T-helper 2 cell (primary cell): ENCODE results near the gene LIN28B.
"Not testable (repeated sequence)": the region's sequence is repeated elsewhere in the genome, so short reads cannot be mapped to it uniquely, and the experiment has no call there.

Experiments used
- DNase-seq, 5 experiments: peaks; one replicate each; pipeline versions ENCODE4 v3.0.0 to v3.0.0-alpha.2; 2012 to 2022

The LIN28B gene

GRCh38 chr6:104955927-104956730 lies 778 bp upstream of the LIN28B start:
- no peak for DNase-seq

GRCh38 chr6:104957301-104958177 lies 632 bp downstream of the LIN28B start:
- DNase-seq: no peak

- DNase-seq: no peak
Measured at GRCh38 chr6:104958178-104959025, 1.5 kb downstream of the LIN28B start.

GRCh38 chr6:104959026-104959858 lies 2.3 kb downstream of the LIN28B start:
- no peak for DNase-seq

- no peak for DNase-seq
Measured at GRCh38 chr6:104969108-104969507, 12.2 kb downstream of the LIN28B start.

- no peak for DNase-seq
Measured at GRCh38 chr6:104969785-104970581, 13.1 kb downstream of the LIN28B start.

- no peak for DNase-seq
Measured at GRCh38 chr6:104973404-104973803, 16.5 kb downstream of the LIN28B start.

- no peak for DNase-seq
Measured at GRCh38 chr6:104983296-104983695, 26.4 kb downstream of the LIN28B start.

GRCh38 chr6:104983776-104984175 lies 26.9 kb downstream of the LIN28B start:
- DNase-seq: no peak

- DNase-seq: no peak
Measured at GRCh38 chr6:104984831-104985230, 27.9 kb downstream of the LIN28B start.

GRCh38 chr6:104985875-104986274 lies 29.0 kb downstream of the LIN28B start:
- DNase-seq: not testable (repeated sequence)

GRCh38 chr6:104986625-104987024 lies 29.7 kb downstream of the LIN28B start:
- no peak for DNase-seq

GRCh38 chr6:104987218-104987617 lies 30.3 kb downstream of the LIN28B start:
- DNase-seq: no peak

- no peak for DNase-seq
Measured at GRCh38 chr6:104990085-104990484, 33.2 kb downstream of the LIN28B start.

- not testable (repeated sequence) for DNase-seq
Measured at GRCh38 chr6:104991062-104991461, 34.2 kb downstream of the LIN28B start.

- DNase-seq: not testable (repeated sequence)
Measured at GRCh38 chr6:104993576-104993975, 36.7 kb downstream of the LIN28B start.

GRCh38 chr6:104995989-104996617 lies 39.2 kb downstream of the LIN28B start:
- DNase-seq: no peak

GRCh38 chr6:105001063-105001462 lies 44.2 kb downstream of the LIN28B start:
- no peak for DNase-seq

GRCh38 chr6:105001906-105002305 lies 45.0 kb downstream of the LIN28B start:
- DNase-seq: no peak

- DNase-seq: no peak
Measured at GRCh38 chr6:105005451-105005850, 48.5 kb downstream of the LIN28B start.
